Neural progenitor cell (in vitro differentiated cells): ENCODE data around the gene AP5Z1. TPM values are rescaled to one million over a fixed set of nuclear protein-coding genes. Genes with fewer than 3 reads are reported as not detected.

Source experiments
- DNase-seq: peaks from one replicate; pipeline ENCODE4 v3.0.0-alpha.2; 2016; ENCODE audit warnings: low spot score
- H2AFZ ChIP-seq: fragments of 200-600 bp; sonication (generic); replicated peaks from 2 replicates; pipeline ENCODE4 v1.6.1; 2016; ENCODE audit warnings: antibody characterized with exemption
- H3F3A ChIP-seq: fragments of 200-600 bp; sonication (generic); 2 replicates; pipeline ENCODE4 v1.6.1; 2016; ENCODE audit warnings: antibody characterized with exemption, low read depth
- H3K27ac ChIP-seq: fragments of 200-600 bp; sonication (generic); 2 replicates; pipeline ENCODE4 v1.5.1; 2016; ENCODE audit warnings: mild to moderate bottlenecking
- H3K27me3 ChIP-seq: fragments of 200-600 bp; sonication (generic); 2 replicates; pipeline ENCODE4 v1.6.1; 2016; ENCODE audit warnings: mild to moderate bottlenecking, moderate library complexity
- H3K36me3 ChIP-seq: fragments of 200-600 bp; sonication (generic); 2 replicates; pipeline ENCODE4 v1.5.1; 2016
- H3K4me1 ChIP-seq: fragments of 200-600 bp; sonication (generic); 2 replicates; pipeline ENCODE4 v1.6.1; 2016; ENCODE audit warnings: mixed run types
- H3K4me2 ChIP-seq: fragments of 200-600 bp; sonication (generic); 2 replicates; pipeline ENCODE4 v1.6.1; 2016
- H3K4me3 ChIP-seq: fragments of 200-600 bp; sonication (generic); 2 replicates; pipeline ENCODE4 v1.5.1; 2016
- H3K79me2 ChIP-seq: fragments of 200-600 bp; sonication (generic); 2 replicates; pipeline ENCODE4 v1.6.1; 2016; ENCODE audit warnings: low read depth
- H3K9ac ChIP-seq: fragments of 200-600 bp; sonication (generic); 2 replicates; pipeline ENCODE4 v1.6.1; 2016
- H3K9me3 ChIP-seq: fragments of 200-600 bp; sonication (generic); 2 replicates; pipeline ENCODE4 v1.5.1; 2016; ENCODE audit warnings: low read depth
- H4K20me1 ChIP-seq: fragments of 200-600 bp; sonication (generic); 2 replicates; pipeline ENCODE4 v1.6.1; 2016; ENCODE audit warnings: low read depth
- H3K27ac Mint-ChIP-seq: 3 replicates; pipeline ENCODE4 v1.8.0; 2021; ENCODE audit warnings: mixed read lengths
- H3K27me3 Mint-ChIP-seq: 2 replicates; pipeline ENCODE4 v1.8.0; 2022; ENCODE audit warnings: low read depth, mild to moderate bottlenecking, inconsistent platforms, moderate library complexity, mixed read lengths; ENCODE audit not compliant: insufficient read depth
- H3K36me3 Mint-ChIP-seq: 3 replicates; pipeline ENCODE4 v1.8.0; 2021; ENCODE audit warnings: mixed read lengths
- H3K4me1 Mint-ChIP-seq: 3 replicates; pipeline ENCODE4 v1.8.0; 2021; ENCODE audit warnings: mixed read lengths
- H3K4me3 Mint-ChIP-seq: 3 replicates; pipeline ENCODE4 v1.8.0; 2021; ENCODE audit warnings: mild to moderate bottlenecking, moderate library complexity, mixed read lengths
- H3K9me3 Mint-ChIP-seq: 3 replicates; pipeline ENCODE4 v1.8.0; 2020; ENCODE audit warnings: mixed read lengths
- EZH2 ChIP-seq: fragments of 200-600 bp; sonication (generic); IDR thresholded peaks from 2 replicates; pipeline ENCODE4 v1.6.1; 2017; ENCODE audit warnings: antibody characterized with exemption, mild to moderate bottlenecking, moderate library complexity
- EZH2phosphoT487 ChIP-seq: fragments of 200-600 bp; sonication (generic); IDR thresholded peaks from 2 replicates; pipeline ENCODE4 v1.6.1; 2017; ENCODE audit warnings: antibody characterized with exemption
- total RNA-seq: library from RNA; depleted of rRNA; stranded (reverse); fragments of >200 nt; gene quantifications from 2 replicates; pipeline ENCODE4 v1.2.3, GENCODE V29; 2015; ENCODE audit warnings: low replicate concordance
- TF ChIP-seq, protein P1 (sequence below): fragments of 200-600 bp; sonication (generic); IDR thresholded peaks from 2 replicates; pipeline ENCODE4 v1.5.1; 2017; ENCODE audit warnings: antibody characterized with exemption, mild to moderate bottlenecking

Gene AP5Z1
- total RNA-seq, 1 donor from 2014 or later: 8.3 TPM

DNA sequence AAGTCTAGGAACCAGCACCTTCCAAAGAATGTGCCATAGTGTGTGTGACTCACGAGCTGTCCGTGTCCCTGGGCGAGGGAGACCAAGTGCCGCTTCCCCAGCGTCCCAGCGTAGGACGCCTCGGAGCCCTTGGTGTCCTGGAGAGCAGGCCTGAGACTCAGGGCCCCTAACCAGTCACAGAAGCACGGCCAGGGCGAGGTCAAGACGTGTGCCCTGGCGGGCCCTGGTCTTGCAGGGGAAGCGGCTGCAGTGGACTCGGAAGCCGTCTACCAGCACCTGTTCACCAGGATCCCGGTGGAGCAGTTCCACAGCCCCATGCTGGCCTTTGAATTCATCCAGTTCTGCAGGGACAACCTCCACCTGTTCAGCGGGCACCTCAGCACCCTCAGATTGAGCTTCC is 10.6 kb downstream of the AP5Z1 start:
- DNase-seq: no peak
- Mint-ChIP-seq H3K4me1 (no peaks in the 10 kb centered on the region), H3K9me3 (no peaks in the 10 kb centered on the region), H3K27ac (no peak overlapping the region), H3K27me3 (peaks cover 2% of the 10 kb centered on the region), H3K4me3 (no peak overlapping the region), H3K36me3 (no peaks in the 10 kb centered on the region)
- no peaks in the 10 kb centered on the region for H4K20me1 ChIP-seq
- H3K27me3 ChIP-seq: no peaks in the 10 kb centered on the region
- no peaks in the 10 kb centered on the region for H3K36me3 ChIP-seq
- no peak for TF ChIP-seq EZH2
- TF ChIP-seq, protein P1, sequence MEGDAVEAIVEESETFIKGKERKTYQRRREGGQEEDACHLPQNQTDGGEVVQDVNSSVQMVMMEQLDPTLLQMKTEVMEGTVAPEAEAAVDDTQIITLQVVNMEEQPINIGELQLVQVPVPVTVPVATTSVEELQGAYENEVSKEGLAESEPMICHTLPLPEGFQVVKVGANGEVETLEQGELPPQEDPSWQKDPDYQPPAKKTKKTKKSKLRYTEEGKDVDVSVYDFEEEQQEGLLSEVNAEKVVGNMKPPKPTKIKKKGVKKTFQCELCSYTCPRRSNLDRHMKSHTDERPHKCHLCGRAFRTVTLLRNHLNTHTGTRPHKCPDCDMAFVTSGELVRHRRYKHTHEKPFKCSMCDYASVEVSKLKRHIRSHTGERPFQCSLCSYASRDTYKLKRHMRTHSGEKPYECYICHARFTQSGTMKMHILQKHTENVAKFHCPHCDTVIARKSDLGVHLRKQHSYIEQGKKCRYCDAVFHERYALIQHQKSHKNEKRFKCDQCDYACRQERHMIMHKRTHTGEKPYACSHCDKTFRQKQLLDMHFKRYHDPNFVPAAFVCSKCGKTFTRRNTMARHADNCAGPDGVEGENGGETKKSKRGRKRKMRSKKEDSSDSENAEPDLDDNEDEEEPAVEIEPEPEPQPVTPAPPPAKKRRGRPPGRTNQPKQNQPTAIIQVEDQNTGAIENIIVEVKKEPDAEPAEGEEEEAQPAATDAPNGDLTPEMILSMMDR: no peak
- TF ChIP-seq EZH2phosphoT487: no peak
- H3F3A ChIP-seq: no peaks in the 10 kb centered on the region
- H3K4me2 ChIP-seq: no peak overlapping the region
- no peak overlapping the region for H3K4me3 ChIP-seq
- no peak overlapping the region for H2AFZ ChIP-seq
- H3K9me3 ChIP-seq: no peaks in the 10 kb centered on the region
- no peak overlapping the region for H3K9ac ChIP-seq
- H3K79me2 ChIP-seq: no peaks in the 10 kb centered on the region
- H3K27ac ChIP-seq: no peak overlapping the region
- H3K4me1 ChIP-seq: no peaks in the 10 kb centered on the region

DNA sequence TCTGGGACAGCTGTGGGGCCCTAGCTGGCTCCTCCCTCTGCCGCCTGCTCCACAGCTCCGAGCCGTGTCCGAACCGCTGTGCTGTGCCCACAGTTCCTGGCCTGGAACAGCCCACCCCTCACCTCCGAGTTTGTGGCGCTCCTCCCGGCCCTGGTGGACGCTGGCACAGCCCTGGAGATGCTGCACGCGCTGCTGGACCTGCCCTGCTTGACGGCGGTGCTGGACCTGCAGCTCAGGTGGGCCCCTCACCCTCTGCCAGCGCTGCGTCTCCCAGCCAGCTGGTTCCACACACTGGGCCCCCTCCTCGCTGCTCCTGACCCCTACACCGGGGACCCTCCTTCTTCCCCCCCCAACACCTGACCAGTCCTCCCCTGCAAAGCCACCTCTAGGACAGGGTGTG is 12.1 kb downstream of the AP5Z1 start:
- H3K9me3 ChIP-seq: no peaks in the 10 kb centered on the region
- H3K4me3 ChIP-seq: no peak overlapping the region
- peaks cover 3% of the 10 kb centered on the region for H3K4me1 Mint-ChIP-seq
- no peak overlapping the region for H3K27ac ChIP-seq
- H4K20me1 ChIP-seq: no peaks in the 10 kb centered on the region
- no peaks in the 10 kb centered on the region for H3K4me1 ChIP-seq
- no peak overlapping the region for H3K9ac ChIP-seq
- no peak overlapping the region for H2AFZ ChIP-seq
- H3F3A ChIP-seq: no peaks in the 10 kb centered on the region
- H3K36me3 ChIP-seq: no peaks in the 10 kb centered on the region
- no peak overlapping the region for H3K4me2 ChIP-seq
- H3K4me3 Mint-ChIP-seq: peak overlapping the region; percentile 64
- no peak for DNase-seq
- H3K27me3 Mint-ChIP-seq: peaks cover 2% of the 10 kb centered on the region
- no peak overlapping the region for H3K27ac Mint-ChIP-seq
- no peaks in the 10 kb centered on the region for H3K27me3 ChIP-seq
- TF ChIP-seq, protein P1: no peak
- TF ChIP-seq EZH2 (no peak), EZH2phosphoT487 (no peak)
- no peaks in the 10 kb centered on the region for H3K79me2 ChIP-seq
- no peaks in the 10 kb centered on the region for H3K36me3 Mint-ChIP-seq
- H3K9me3 Mint-ChIP-seq: no peaks in the 10 kb centered on the region

DNA sequence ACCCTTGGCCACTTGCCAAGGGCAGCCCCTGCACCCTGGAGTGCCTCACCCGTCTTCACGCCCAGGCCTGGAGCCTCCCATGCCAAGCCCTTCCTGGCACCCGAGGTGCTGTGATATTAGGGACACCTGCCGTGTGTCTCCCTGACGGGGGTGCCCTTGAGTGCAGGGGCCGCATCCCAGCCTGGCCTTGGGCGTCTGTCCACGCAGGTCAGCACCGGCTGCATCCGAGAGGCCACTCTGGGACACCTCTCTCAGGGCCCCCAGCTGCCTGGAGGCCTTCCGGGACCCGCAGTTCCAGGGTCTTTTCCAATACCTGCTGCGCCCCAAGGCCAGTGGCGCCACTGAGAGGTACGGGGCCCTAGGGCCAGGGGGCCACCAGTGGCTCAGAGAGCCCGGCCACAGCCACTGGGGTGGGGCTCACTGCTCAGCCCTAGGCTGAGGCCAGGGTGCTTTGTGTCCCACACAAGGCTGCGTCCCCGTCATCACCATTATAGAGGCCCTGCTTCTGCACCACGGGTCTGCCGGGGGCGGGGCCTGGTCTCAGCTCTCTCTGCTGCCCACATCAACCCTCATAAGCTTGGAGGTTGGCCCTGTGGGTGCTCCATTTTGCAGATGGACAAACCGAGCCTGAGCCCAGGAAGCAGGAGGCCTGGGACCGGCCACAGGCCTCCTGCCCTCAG is 12.7 kb downstream of the AP5Z1 start:
- H4K20me1 ChIP-seq: no peaks in the 10 kb centered on the region
- DNase-seq: no peak

More for the DNA sequence above, 12.7 kb downstream of the AP5Z1 start:
- Histone ChIP-seq H3K9me3 (no peaks in the 10 kb centered on the region), H3K4me3 (no peak overlapping the region), H3K79me2 (no peaks in the 10 kb centered on the region), H3K27me3 (no peaks in the 10 kb centered on the region), H3F3A (no peaks in the 10 kb centered on the region), H3K4me1 (no peaks in the 10 kb centered on the region), H3K4me2 (no peak overlapping the region), H3K27ac (no peak overlapping the region), H3K36me3 (no peaks in the 10 kb centered on the region), H3K9ac (no peak overlapping the region), H2AFZ (no peak overlapping the region)
- Mint-ChIP-seq H3K4me1 (peaks cover 3% of the 10 kb centered on the region), H3K4me3 (peak overlapping the region; percentile 64), H3K27ac (no peak overlapping the region), H3K36me3 (no peaks in the 10 kb centered on the region), H3K27me3 (peaks cover 2% of the 10 kb centered on the region), H3K9me3 (no peaks in the 10 kb centered on the region)
- TF ChIP-seq, protein P1: no peak
- no peak for TF ChIP-seq EZH2
- TF ChIP-seq EZH2phosphoT487: no peak
